ENCODE data around the gene FIGNL2. TPM values are rescaled to one million over a fixed set of nuclear protein-coding genes. Genes with fewer than 3 reads are reported as not detected.
A peak's percentile ranks its signal among the peaks of the same experiment; 100 is the strongest.

FIGNL2 gene
- total RNA-seq = 10 to 100 TPM in 1 of 8 experiments, 1 to 10 TPM in 4, under 1 TPM in 3; 0.46 to 25.3 (median 2.1) TPM

- peak in 6 of 8 experiments; percentile 10 to 37 (median 32) for ATAC-seq (replicated peaks in 6 of 8)
- Histone ChIP-seq H3K4me1 (replicated peaks in 1 of 2) (peaks cover 60 to 64% of the 10 kb centered on the region in 2 donors), H3K4me3 (peak within 1 kb of the TSS; percentile 43 to 99 (median 80)), H3K27ac (peak within 1 kb of the TSS; percentile 89 to 98)
- no CpG with 5 or more reads among the region's 51 CpGs for WGBS, 10 experiments
- in situ Hi-C loops (cut with MboI; ENCODE audit: low pct_unique_long_range_greater_than_20kb in 2 of 9, low sequenced_read_pairs in 9 of 9, unreplicated experiment in 9 of 9) = no loop called here
Observed at GRCh38 chr12:51848326-51848727, at the start of gene FIGNL2. Gene FIGNL2, minus strand, starts transcription at chr12:51848718. Its CDS starts 26,305 bp downstream, at chr12:51822413.

DNA sequence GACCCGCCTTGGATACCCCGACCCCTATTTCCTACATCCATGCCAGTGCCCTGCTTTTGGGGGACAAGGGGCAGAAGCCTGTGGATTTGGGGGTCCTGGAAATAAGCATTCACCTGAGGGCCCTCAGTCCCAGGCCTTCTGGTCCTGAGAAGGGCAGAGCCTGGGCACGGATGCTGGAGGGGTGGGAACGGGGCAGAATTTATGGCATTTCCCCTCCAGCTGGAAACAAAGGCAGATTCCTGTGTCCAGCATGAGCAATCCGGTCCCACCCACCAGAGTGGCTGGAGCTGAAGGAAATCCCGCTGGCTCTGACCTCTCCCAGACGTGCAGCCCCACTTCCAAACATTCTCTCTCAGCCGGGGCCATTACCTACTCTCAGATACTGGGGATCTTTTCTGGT is 48.7 kb upstream of the FIGNL2 start:
- H3K27ac ChIP-seq = no peak overlapping the region
- in situ Hi-C loops (cut with MboI; ENCODE audit: low pct_unique_long_range_greater_than_20kb in 2 of 9, low sequenced_read_pairs in 9 of 9, unreplicated experiment in 9 of 9) = loop anchor here in 3 of 9 experiments (10.0 to 25.0 kb wide), 4 partner anchors 68 to 485 kb away; partner anchors contain the start of gene SLC4A8 (in 1 of the 3)
- peak in 2 of 8 experiments; percentile 15 to 30 for ATAC-seq (replicated peaks in 6 of 8)
- WGBS, 10 experiments = 65 to 83% (median 80%) methylated on average over 1 to 2 of the region's 8 CpGs; no CpG with 5 or more reads in 7 of the 10 experiments
- H3K4me3 ChIP-seq = no peak overlapping the region
- H3K4me1 ChIP-seq (replicated peaks in 1 of 2) = peaks cover 0 to 3% of the 10 kb centered on the region in 2 donors

- in situ Hi-C loops (cut with MboI; ENCODE audit: low pct_unique_long_range_greater_than_20kb in 2 of 9, low sequenced_read_pairs in 9 of 9, unreplicated experiment in 9 of 9) = loop anchor here in 3 of 9 experiments (10.0 to 25.0 kb wide), 4 partner anchors 69 to 484 kb away; partner anchors contain the start of gene SLC4A8 (in 1 of the 3)
- peaks cover 0 to 3% of the 10 kb centered on the region in 2 donors for H3K4me1 ChIP-seq (replicated peaks in 1 of 2)
- no peak overlapping the region for H3K27ac ChIP-seq
- 60 to 90% (median 71%) methylated on average over 1 to 3 of the region's 3 CpGs; no CpG with 5 or more reads in 5 of the 10 experiments for WGBS, 10 experiments
- H3K4me3 ChIP-seq = no peak overlapping the region
- ATAC-seq (replicated peaks in 6 of 8) = peak in 2 of 8 experiments; percentile 37 to 41
Observed at GRCh38 chr12:51896236-51896635, 47.7 kb upstream of the FIGNL2 start.

DNA sequence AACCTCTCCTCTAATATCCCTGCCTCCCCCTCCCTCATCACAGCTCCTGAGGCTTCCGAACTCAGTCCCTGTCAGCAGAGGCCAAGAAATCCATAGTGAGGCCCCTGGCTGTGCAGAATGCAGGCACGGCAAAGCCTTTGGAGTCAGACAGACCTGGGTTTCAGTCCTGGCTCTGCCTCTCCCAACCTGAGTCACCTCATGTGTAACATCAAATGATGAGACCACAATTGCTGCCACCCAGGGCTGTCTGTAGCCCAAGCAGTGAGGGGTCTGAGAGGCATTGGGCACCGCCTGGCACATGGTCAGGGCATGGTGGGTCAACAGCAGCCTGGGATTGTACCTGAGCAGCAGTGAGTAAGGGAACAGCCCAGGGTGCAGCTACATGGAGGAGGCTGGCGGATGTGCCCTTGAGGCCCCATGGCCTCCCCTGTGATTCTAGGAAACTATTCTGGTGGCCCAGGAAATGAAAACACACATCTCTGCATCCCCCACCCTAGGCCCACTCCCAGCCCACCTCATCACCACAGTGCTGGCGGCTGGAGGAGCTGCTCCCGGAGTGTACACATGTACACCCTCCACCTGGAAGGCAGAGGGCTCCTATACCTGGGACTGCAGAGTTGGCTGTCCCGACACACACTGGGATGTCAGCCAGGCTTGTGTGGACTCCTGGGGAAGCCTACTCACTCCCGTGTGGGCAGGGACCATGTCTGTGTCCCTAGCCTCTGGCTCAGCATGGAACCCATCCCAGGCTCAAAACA is 47.0 kb upstream of the FIGNL2 start:
- Histone ChIP-seq H3K4me1 (replicated peaks in 1 of 2) (peaks cover 0 to 3% of the 10 kb centered on the region in 2 donors), H3K27ac (no peak overlapping the region), H3K4me3 (no peak overlapping the region)
- 20 to 100% (median 40%) methylated on average over 1 to 6 of the region's 8 CpGs; no CpG with 5 or more reads in 3 of the 10 experiments for WGBS, 10 experiments
- in situ Hi-C loops (cut with MboI; ENCODE audit: low pct_unique_long_range_greater_than_20kb in 2 of 9, low sequenced_read_pairs in 9 of 9, unreplicated experiment in 9 of 9) = loop anchor here in 3 of 9 experiments (10.0 to 25.0 kb wide), 4 partner anchors 69 to 483 kb away; partner anchors contain the start of gene SLC4A8 (in 1 of the 3)
- ATAC-seq (replicated peaks in 6 of 8) = peak in 1 of 8 experiments; percentile 18

- no peak for ATAC-seq (replicated peaks in 6 of 8)
- Histone ChIP-seq H3K4me1 (replicated peaks in 1 of 2) (peaks cover 0 to 3% of the 10 kb centered on the region in 2 donors), H3K4me3 (no peak overlapping the region), H3K27ac (no peak overlapping the region)
- 70 to 100% (median 90%) methylated on average over 2 to 5 of the region's 6 CpGs; no CpG with 5 or more reads in 2 of the 10 experiments for WGBS, 10 experiments
- in situ Hi-C loops (cut with MboI; ENCODE audit: low pct_unique_long_range_greater_than_20kb in 2 of 9, low sequenced_read_pairs in 9 of 9, unreplicated experiment in 9 of 9) = loop anchor here in 3 of 9 experiments (10.0 to 25.0 kb wide), 4 partner anchors 71 to 481 kb away; partner anchors contain the start of gene SLC4A8 (in 1 of the 3)
Observed at GRCh38 chr12:51893786-51894185, 45.3 kb upstream of the FIGNL2 start.

GRCh38 chr12:51891843-51892242 is 43.3 kb upstream of the FIGNL2 start:
- Histone ChIP-seq H3K4me1 (replicated peaks in 1 of 2) (peaks cover 0 to 6% of the 10 kb centered on the region in 2 donors), H3K27ac (no peak overlapping the region), H3K4me3 (no peak overlapping the region)
- in situ Hi-C loops (cut with MboI; ENCODE audit: low pct_unique_long_range_greater_than_20kb in 2 of 9, low sequenced_read_pairs in 9 of 9, unreplicated experiment in 9 of 9) = loop anchor here in 3 of 9 experiments (10.0 to 25.0 kb wide), 4 partner anchors 73 to 480 kb away; partner anchors contain the start of gene SLC4A8 (in 1 of the 3)
- ATAC-seq (replicated peaks in 6 of 8) = no peak

DNA sequence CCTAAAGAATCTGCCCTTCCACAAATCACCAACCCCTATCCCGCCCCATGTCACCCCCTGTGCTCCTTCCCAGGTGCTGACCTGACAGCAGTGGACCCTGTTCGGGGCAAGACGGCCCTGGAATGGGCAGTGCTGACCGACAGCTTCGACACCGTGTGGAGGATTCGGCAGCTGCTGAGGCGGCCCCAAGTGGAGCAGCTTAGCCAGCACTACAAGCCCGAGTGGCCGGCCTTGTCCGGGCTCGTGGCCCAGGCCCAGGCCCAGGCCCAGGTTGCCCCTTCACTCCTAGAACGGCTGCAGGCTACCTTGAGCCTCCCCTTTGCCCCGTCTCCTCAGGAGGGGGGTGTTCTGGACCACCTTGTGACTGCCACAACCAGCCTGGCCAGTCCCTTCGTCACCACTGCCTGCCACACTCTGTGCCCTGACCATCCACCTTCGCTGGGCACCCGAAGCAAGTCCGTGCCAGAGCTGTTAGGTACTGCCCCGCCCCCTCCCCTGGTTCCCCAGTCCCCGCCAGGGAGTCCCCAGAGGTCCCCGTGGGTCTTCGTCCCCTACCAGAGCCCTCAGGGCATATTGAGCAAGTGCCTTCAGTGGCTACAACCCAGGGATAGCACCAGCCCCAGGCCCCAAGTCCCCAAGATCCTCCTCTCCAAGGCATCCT is 42.1 kb upstream of the FIGNL2 start:
- in situ Hi-C loops (cut with MboI; ENCODE audit: low pct_unique_long_range_greater_than_20kb in 2 of 9, low sequenced_read_pairs in 9 of 9, unreplicated experiment in 9 of 9) = loop anchor here in 3 of 9 experiments (10.0 to 25.0 kb wide), 4 partner anchors 74 to 478 kb away; partner anchors contain the start of gene SLC4A8 (in 1 of the 3)
- Histone ChIP-seq H3K27ac (no peak overlapping the region), H3K4me1 (replicated peaks in 1 of 2) (peaks cover 5 to 13% of the 10 kb centered on the region in 2 donors), H3K4me3 (no peak overlapping the region)
- ATAC-seq (replicated peaks in 6 of 8) = no peak
- no CpG with 5 or more reads among the region's 22 CpGs for WGBS, 10 experiments

GRCh38 chr12:51890133-51890464 is 41.6 kb upstream of the FIGNL2 start:
- ATAC-seq (replicated peaks in 6 of 8) = no peak
- in situ Hi-C loops (cut with MboI; ENCODE audit: low pct_unique_long_range_greater_than_20kb in 2 of 9, low sequenced_read_pairs in 9 of 9, unreplicated experiment in 9 of 9) = loop anchor here in 3 of 9 experiments (10.0 to 25.0 kb wide), 4 partner anchors 75 to 478 kb away; partner anchors contain the start of gene SLC4A8 (in 1 of the 3)
- H3K4me1 ChIP-seq (replicated peaks in 1 of 2) = peaks cover 5 to 12% of the 10 kb centered on the region in 2 donors
- H3K27ac ChIP-seq = no peak overlapping the region
- H3K4me3 ChIP-seq = no peak overlapping the region
- WGBS, 10 experiments = 65 to 100% methylated on average over 1 to 2 of the region's 2 CpGs; no CpG with 5 or more reads in 8 of the 10 experiments

DNA sequence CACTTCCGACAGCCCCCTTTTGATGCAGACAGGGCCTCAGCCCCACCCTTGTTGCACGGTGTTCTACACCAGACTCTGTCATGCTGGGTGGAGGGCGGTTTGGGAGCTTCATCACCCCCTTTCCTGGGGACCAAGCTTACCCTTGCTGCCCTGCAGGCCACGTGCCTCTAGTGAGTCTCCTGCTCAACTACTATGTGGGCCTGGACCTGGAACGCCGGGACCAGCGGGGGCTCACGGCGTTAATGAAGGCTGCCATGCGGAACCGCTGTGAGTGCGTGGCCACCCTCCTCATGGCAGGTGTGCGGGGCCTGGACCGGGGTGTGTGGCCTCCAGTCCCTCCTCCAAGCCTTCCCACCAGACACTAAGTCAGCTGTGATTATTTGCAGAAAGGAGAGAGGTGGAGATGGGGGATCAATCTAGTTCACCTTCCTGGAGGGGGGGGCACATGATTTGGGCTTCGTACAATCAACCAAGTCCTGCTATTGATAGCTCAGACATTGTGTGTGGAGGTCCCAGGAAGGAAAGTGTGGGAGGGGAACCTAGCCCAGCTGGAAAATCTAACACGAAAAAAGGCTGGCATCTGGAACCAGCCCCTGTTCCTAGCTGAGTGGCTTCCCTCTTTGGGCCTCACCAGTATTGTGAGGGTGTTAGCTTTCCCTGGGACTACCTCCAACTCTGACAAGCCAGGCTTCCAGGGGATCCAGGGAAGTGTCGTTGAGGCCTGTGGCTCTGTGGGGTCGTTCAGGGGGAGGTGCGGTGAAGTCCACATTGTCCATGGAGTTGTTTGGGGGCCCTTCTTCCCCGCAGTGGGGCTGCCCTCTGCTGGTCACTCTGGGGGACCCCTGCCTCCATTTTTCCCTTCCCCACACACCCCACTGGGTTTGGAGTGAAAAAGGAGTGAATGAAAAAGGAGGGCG is 41.0 kb upstream of the FIGNL2 start:
- no peak for ATAC-seq (replicated peaks in 6 of 8)
- 57 to 90% (median 69%) methylated on average over 1 to 5 of the region's 21 CpGs; no CpG with 5 or more reads in 3 of the 10 experiments for WGBS, 10 experiments
- Histone ChIP-seq H3K4me1 (replicated peaks in 1 of 2) (peaks cover 5 to 11% of the 10 kb centered on the region in 2 donors), H3K27ac (no peak overlapping the region), H3K4me3 (no peak overlapping the region)
- in situ Hi-C loops (cut with MboI; ENCODE audit: low pct_unique_long_range_greater_than_20kb in 2 of 9, low sequenced_read_pairs in 9 of 9, unreplicated experiment in 9 of 9) = loop anchor here in 3 of 9 experiments (10.0 to 25.0 kb wide), 4 partner anchors 75 to 477 kb away; partner anchors contain the start of gene SLC4A8 (in 1 of the 3)

DNA sequence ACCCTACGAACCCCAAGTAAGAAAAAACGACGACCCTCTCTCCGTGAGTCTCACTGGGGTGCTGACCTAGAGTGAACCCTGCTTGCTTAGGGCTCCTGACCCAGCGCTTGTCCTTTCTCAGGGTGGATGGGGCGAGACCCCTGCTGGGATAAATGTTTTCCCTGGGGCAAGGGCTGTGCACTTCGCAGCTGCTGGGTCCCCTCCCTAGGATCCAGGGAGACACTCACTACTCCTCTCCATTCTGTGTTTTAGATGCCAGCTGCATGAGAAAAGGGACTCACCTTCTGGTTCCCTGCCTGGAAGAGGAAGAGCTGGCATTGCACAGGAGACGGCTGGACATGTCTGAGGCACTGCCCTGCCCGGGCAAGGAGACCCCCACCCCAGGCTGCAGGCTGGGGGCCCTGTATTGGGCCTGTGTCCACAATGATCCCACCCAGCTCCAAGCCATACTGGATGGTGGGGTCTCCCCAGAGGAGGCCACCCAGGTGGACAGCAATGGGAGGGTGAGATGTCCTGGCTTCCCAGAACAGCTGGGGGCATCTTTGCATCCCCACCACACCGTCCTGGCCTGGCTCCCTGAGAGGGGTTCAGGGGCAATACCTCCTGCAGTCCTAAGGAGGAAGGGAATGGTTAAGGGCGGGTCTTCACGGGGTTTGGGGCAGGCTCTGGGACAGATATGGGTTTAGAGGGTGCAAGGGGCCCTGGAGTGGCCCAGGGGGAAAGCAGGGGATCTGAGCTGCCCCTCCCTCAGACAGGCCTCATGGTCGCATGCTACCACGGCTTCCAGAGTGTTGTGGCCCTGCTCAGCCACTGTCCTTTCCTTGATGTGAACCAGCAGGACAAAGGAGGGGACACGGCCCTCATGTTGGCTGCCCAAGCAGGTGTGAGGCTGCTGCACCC is 40.0 kb upstream of the FIGNL2 start:
- in situ Hi-C loops (cut with MboI; ENCODE audit: low pct_unique_long_range_greater_than_20kb in 2 of 9, low sequenced_read_pairs in 9 of 9, unreplicated experiment in 9 of 9) = loop anchor here in 2 of 9 experiments (25.0 kb wide), 3 partner anchors 99 to 476 kb away; partner anchors contain the start of gene SLC4A8 (in 1 of the 2)
- WGBS, 10 experiments = 65 to 100% (median 83%) methylated on average over 1 to 9 of the region's 15 CpGs; no CpG with 5 or more reads in 7 of the 10 experiments
- H3K4me3 ChIP-seq = no peak overlapping the region
- ATAC-seq (replicated peaks in 6 of 8) = peak in 2 of 8 experiments; percentile 8 to 44
- peaks cover 5 to 11% of the 10 kb centered on the region in 2 donors for H3K4me1 ChIP-seq (replicated peaks in 1 of 2)
- no peak overlapping the region for H3K27ac ChIP-seq

Measured in motor neuron (in vitro differentiated cells).